ENCODE measurements around the gene LHX2. TPM values are rescaled to one million over a fixed set of nuclear protein-coding genes. Genes with fewer than 3 reads are reported as not detected.

LHX2 gene
- total RNA-seq, 1 donor from 2014 or later = not detected

DNA sequence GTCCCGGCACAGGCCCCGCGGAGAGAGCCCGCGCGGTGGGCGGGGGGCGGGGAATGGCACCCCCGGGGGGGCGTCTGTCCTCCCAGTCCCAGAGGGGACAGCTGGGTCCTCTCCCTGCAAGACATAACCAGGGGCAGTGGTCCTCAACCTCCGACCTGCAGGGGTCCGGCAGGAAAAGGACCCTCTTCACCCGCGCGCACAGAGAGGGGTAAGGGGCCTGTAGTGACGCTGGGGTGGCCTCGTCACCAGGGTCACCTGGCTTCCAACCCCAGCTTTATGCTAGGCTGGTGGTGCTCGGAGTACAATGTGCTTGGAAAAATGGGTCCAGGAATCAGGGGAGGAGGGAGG is 34.2 kb downstream of the LHX2 start:
- H3K27me3 Mint-ChIP-seq (ENCODE audit: unreplicated experiment) = peaks cover 48% of the 10 kb centered on the region
- no peak overlapping the region for H3K27ac Mint-ChIP-seq (ENCODE audit: unreplicated experiment)
- no peak overlapping the region for H3K4me3 Mint-ChIP-seq (ENCODE audit: unreplicated experiment)
- TF ChIP-seq, protein P1, sequence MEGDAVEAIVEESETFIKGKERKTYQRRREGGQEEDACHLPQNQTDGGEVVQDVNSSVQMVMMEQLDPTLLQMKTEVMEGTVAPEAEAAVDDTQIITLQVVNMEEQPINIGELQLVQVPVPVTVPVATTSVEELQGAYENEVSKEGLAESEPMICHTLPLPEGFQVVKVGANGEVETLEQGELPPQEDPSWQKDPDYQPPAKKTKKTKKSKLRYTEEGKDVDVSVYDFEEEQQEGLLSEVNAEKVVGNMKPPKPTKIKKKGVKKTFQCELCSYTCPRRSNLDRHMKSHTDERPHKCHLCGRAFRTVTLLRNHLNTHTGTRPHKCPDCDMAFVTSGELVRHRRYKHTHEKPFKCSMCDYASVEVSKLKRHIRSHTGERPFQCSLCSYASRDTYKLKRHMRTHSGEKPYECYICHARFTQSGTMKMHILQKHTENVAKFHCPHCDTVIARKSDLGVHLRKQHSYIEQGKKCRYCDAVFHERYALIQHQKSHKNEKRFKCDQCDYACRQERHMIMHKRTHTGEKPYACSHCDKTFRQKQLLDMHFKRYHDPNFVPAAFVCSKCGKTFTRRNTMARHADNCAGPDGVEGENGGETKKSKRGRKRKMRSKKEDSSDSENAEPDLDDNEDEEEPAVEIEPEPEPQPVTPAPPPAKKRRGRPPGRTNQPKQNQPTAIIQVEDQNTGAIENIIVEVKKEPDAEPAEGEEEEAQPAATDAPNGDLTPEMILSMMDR (IDR thresholded peaks at IDR 0.05) = no peak
- H3K36me3 Mint-ChIP-seq (ENCODE audit: unreplicated experiment) = no peaks in the 10 kb centered on the region
- no peak for DNase-seq (ENCODE audit: extremely low spot score, unreplicated experiment)
- H3K4me1 Mint-ChIP-seq (ENCODE audit: unreplicated experiment) = peaks cover 7% of the 10 kb centered on the region
- no peaks in the 10 kb centered on the region for H3K9me3 Mint-ChIP-seq (ENCODE audit: unreplicated experiment)

DNA sequence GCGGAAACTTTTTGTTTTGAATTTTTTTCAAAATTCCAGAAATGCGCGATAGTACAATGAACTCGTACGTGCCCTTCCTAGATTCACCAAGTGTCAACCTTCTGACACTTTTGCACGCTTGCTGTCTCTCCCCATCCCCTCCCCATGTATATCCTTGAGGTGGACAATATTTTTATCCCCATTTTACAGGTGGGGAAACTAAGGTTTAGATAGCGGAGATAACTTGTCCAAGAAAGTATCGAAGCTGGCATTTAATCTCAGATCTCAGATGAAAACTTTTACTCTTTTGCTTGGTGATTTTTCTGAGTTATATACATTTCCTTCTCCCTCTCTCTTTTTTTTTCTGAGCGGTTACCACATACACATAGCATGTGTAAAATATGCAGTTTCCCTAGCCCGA is 34.6 kb downstream of the LHX2 start:
- Mint-ChIP-seq H3K9me3 (ENCODE audit: unreplicated experiment) (no peaks in the 10 kb centered on the region), H3K4me1 (ENCODE audit: unreplicated experiment) (peaks cover 5% of the 10 kb centered on the region), H3K27ac (ENCODE audit: unreplicated experiment) (no peak overlapping the region), H3K4me3 (ENCODE audit: unreplicated experiment) (no peak overlapping the region), H3K27me3 (ENCODE audit: unreplicated experiment) (peaks cover 48% of the 10 kb centered on the region), H3K36me3 (ENCODE audit: unreplicated experiment) (no peaks in the 10 kb centered on the region)
- TF ChIP-seq, protein P1 (IDR thresholded peaks at IDR 0.05) = no peak
- no peak for DNase-seq (ENCODE audit: extremely low spot score, unreplicated experiment)

DNA sequence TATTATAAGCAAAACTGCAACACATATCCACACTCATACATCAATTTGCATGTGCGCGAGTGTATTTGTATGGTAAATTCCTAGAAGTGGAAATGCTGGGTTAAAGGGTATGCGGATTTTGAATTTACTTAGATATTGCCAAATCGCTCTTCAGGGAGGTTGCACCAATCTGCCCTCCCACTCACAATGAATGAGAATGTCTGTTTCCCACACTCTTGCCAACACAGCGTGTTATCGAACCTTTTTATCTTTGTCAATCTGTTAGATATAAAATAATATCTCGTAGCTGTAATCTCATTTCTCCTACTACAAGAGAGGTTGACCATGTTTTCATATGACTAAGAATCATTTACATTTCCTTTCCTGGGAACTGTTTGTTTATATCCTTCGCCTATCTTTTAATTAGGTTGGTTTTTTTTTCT is 35.7 kb downstream of the LHX2 start:
- Mint-ChIP-seq H3K27me3 (ENCODE audit: unreplicated experiment) (peaks cover 44% of the 10 kb centered on the region), H3K4me1 (ENCODE audit: unreplicated experiment) (no peaks in the 10 kb centered on the region)

DNA sequence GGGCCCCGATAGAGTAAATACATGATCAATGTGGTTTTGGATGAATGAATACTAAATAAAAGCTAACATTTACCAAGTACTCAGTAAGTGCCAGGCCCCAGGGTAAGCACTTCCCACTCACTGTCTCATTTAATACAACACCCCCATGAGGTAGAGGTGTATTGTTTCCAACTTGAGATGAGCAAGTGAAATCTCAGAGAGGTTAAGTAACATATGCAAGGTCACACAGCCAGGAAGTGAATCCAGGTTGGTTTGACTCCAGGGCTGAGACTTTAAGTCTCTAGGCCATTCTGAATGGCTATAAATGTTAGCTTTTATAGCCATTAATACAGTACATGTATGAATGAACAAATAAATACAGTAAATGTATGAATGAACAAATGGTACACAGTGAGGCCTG is 39.4 kb downstream of the LHX2 start:
- TF ChIP-seq, protein P1 (IDR thresholded peaks at IDR 0.05) = no peak
- H3K27me3 Mint-ChIP-seq (ENCODE audit: unreplicated experiment) = peaks cover 28% of the 10 kb centered on the region
- peaks cover 1% of the 10 kb centered on the region for H3K4me1 Mint-ChIP-seq (ENCODE audit: unreplicated experiment)
- no peaks in the 10 kb centered on the region for H3K9me3 Mint-ChIP-seq (ENCODE audit: unreplicated experiment)
- no peak for DNase-seq (ENCODE audit: extremely low spot score, unreplicated experiment)
- no peak overlapping the region for H3K27ac Mint-ChIP-seq (ENCODE audit: unreplicated experiment)
- no peaks in the 10 kb centered on the region for H3K36me3 Mint-ChIP-seq (ENCODE audit: unreplicated experiment)
- no peak overlapping the region for H3K4me3 Mint-ChIP-seq (ENCODE audit: unreplicated experiment)

More for the DNA sequence above, 35.7 kb downstream of the LHX2 start:
- no peaks in the 10 kb centered on the region for H3K9me3 Mint-ChIP-seq (ENCODE audit: unreplicated experiment)
- no peak for DNase-seq (ENCODE audit: extremely low spot score, unreplicated experiment)
- no peak overlapping the region for H3K27ac Mint-ChIP-seq (ENCODE audit: unreplicated experiment)
- H3K36me3 Mint-ChIP-seq (ENCODE audit: unreplicated experiment) = no peaks in the 10 kb centered on the region
- no peak overlapping the region for H3K4me3 Mint-ChIP-seq (ENCODE audit: unreplicated experiment)
- TF ChIP-seq, protein P1 (IDR thresholded peaks at IDR 0.05) = no peak

DNA sequence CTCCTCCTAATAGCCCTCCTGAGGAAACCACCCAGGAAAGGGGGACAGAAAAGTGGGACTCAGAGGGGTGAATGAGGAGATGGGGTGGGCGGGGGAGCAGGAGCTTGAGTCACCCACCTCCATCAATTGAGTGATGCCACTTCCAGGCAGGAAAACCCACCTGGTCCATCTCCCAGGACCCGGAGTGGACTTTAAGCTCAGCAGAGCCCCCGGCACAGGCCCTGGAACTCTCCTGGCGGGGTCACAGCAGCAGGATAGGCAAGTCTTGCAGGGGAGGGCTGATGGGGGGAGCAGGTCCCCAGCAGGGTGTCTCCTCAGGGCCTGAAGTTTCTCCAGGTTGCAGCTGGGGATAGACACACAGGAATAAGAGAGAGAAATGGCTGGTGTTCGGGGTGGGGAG is 40.8 kb downstream of the LHX2 start:
- TF ChIP-seq, protein P1 (IDR thresholded peaks at IDR 0.05) = no peak
- no peaks in the 10 kb centered on the region for H3K36me3 Mint-ChIP-seq (ENCODE audit: unreplicated experiment)
- peaks cover 1% of the 10 kb centered on the region for H3K4me1 Mint-ChIP-seq (ENCODE audit: unreplicated experiment)
- no peak overlapping the region for H3K27ac Mint-ChIP-seq (ENCODE audit: unreplicated experiment)
- no peaks in the 10 kb centered on the region for H3K9me3 Mint-ChIP-seq (ENCODE audit: unreplicated experiment)
- DNase-seq (ENCODE audit: extremely low spot score, unreplicated experiment) = no peak
- H3K27me3 Mint-ChIP-seq (ENCODE audit: unreplicated experiment) = peaks cover 20% of the 10 kb centered on the region
- no peak overlapping the region for H3K4me3 Mint-ChIP-seq (ENCODE audit: unreplicated experiment)

Measured in osteocyte (in vitro differentiated cells).